ENCODE data around the gene BECN2.

GRCh38 chr1:241990040-241990439, 32.5 kb downstream of the BECN2 start:
- TF ChIP-seq ZBTB4 (CRISPR knock-in tag; IDR thresholded peaks at IDR 0.05; ENCODE audit: borderline replicate concordance) (no peak), SMARCE1 (IDR thresholded peaks at IDR 0.05; ENCODE audit: borderline replicate concordance) (no peak), CTCF (CRISPR knock-in tag; IDR thresholded peaks at IDR 0.05) (no peak), NFYB (CRISPR knock-in tag; IDR thresholded peaks at IDR 0.05) (no peak), HNF1B (CRISPR knock-in tag; IDR thresholded peaks at IDR 0.05) (no peak), MXI1 (IDR thresholded peaks at IDR 0.05; ENCODE audit: borderline replicate concordance, low read depth, low read length) (no peak), MYC (CRISPR knock-in tag; IDR thresholded peaks at IDR 0.05; ENCODE audit: borderline replicate concordance) (no peak), FOXO1 (CRISPR knock-in tag; IDR thresholded peaks at IDR 0.05) (no peak), ZNF18 (CRISPR knock-in tag; IDR thresholded peaks at IDR 0.05; ENCODE audit: insufficient replicate concordance) (no peak), SMC3 (IDR thresholded peaks at IDR 0.05; ENCODE audit: low read length) (no peak), EP300 (IDR thresholded peaks at IDR 0.05; ENCODE audit: low read depth in 2 of 2, low read length in 2 of 2) (no peak), EP300 (CRISPR knock-in tag; IDR thresholded peaks at IDR 0.05; ENCODE audit: borderline replicate concordance) (no peak), SOX6 (IDR thresholded peaks at IDR 0.05) (no peak), SOX6 (CRISPR knock-in tag; IDR thresholded peaks at IDR 0.05) (no peak), GMEB2 (CRISPR knock-in tag; IDR thresholded peaks at IDR 0.05; ENCODE audit: low read depth) (no peak), YY1 (IDR thresholded peaks at IDR 0.05; ENCODE audit: insufficient read depth, insufficient replicate concordance, low read depth, low read length) (no peak)

Measured in HepG2 (cell line).